SK-N-SH treated with all-trans-retinoic acid at 6 μM for 48 hours (cell line): ENCODE measurements around the gene PARD3B.

Experiments
- ATAC-seq: fragments of 200-7000 bp; cut with Tn5 transposase; 3 replicates; pipeline ENCODE4 v1.9.1; 2020; ENCODE audit warnings: mild to moderate bottlenecking, moderate library complexity
- ARNTL ChIP-seq: fragments of 450-650 bp; formaldehyde crosslinking; IDR thresholded peaks from 2 replicates; pipeline ENCODE4 v1.5.0; 2020; ENCODE audit warnings: low read depth, mild to moderate bottlenecking, moderate library complexity, borderline replicate concordance
- BACH2 ChIP-seq: fragments of 250-450 bp; sonication (Bioruptor Pico); IDR thresholded peaks from 2 replicates; pipeline ENCODE4 v1.9.0; 2021; ENCODE audit warnings: mild to moderate bottlenecking, borderline replicate concordance
- CSDC2 ChIP-seq: fragments of 250-450 bp; sonication (Bioruptor Pico); IDR thresholded peaks from 2 replicates; pipeline ENCODE4 v1.5.0; 2020; ENCODE audit warnings: mild to moderate bottlenecking, moderate library complexity
- CSRNP3 ChIP-seq: fragments of 250-450 bp; sonication (Bioruptor Pico); IDR thresholded peaks from 2 replicates; pipeline ENCODE4 v1.5.1; 2021; ENCODE audit warnings: mild to moderate bottlenecking, moderate library complexity
- ESRRG ChIP-seq: fragments of 250-450 bp; sonication (Bioruptor Pico); IDR thresholded peaks from 2 replicates; pipeline ENCODE4 v1.6.1; 2021; ENCODE audit warnings: mild to moderate bottlenecking
- GLIS3 ChIP-seq: fragments of 250-450 bp; sonication (Bioruptor Pico); IDR thresholded peaks from 2 replicates; pipeline ENCODE4 v1.5.0; 2020; ENCODE audit warnings: mild to moderate bottlenecking, moderate library complexity
- ISL1 ChIP-seq: fragments of 250-450 bp; sonication (Bioruptor Pico); IDR thresholded peaks from 2 replicates; pipeline ENCODE4 v2.1.2; 2022; ENCODE audit warnings: mild to moderate bottlenecking, moderate library complexity
- OSR1 ChIP-seq: fragments of 250-450 bp; sonication (Bioruptor Pico); IDR thresholded peaks from 2 replicates; pipeline ENCODE4 v1.8.0; 2022; ENCODE audit warnings: moderate library complexity, mild to moderate bottlenecking, inconsistent platforms
- PATZ1 ChIP-seq: fragments of 250-450 bp; sonication (Bioruptor Pico); IDR thresholded peaks from 2 replicates; pipeline ENCODE4 v1.8.0; 2020; ENCODE audit warnings: mild to moderate bottlenecking, moderate library complexity, borderline replicate concordance
- PPARA ChIP-seq: fragments of 250-450 bp; sonication (Bioruptor Pico); IDR thresholded peaks from 2 replicates; pipeline ENCODE4 v1.5.0; 2020; ENCODE audit warnings: mild to moderate bottlenecking, borderline replicate concordance
- RARB ChIP-seq: fragments of 250-450 bp; sonication (Bioruptor Pico); IDR thresholded peaks from 2 replicates; pipeline ENCODE4 v1.8.0; 2021; ENCODE audit warnings: mild to moderate bottlenecking, moderate library complexity
- SNAI2 ChIP-seq: fragments of 250-450 bp; sonication (Bioruptor Pico); IDR thresholded peaks from 2 replicates; pipeline ENCODE4 v1.5.0; 2020; ENCODE audit warnings: mild to moderate bottlenecking, moderate library complexity
- TCF4 ChIP-seq: fragments of 250-450 bp; sonication (Bioruptor Pico); IDR thresholded peaks from 2 replicates; pipeline ENCODE4 v1.8.0; 2021; ENCODE audit warnings: mild to moderate bottlenecking, moderate library complexity, borderline replicate concordance
- TSHZ2 ChIP-seq: fragments of 250-450 bp; sonication (Bioruptor Pico); IDR thresholded peaks from 2 replicates; pipeline ENCODE4 v1.5.0; 2020; ENCODE audit warnings: mild to moderate bottlenecking, moderate library complexity
- ZC3H10 ChIP-seq: fragments of 250-450 bp; sonication (Bioruptor Pico); IDR thresholded peaks from 2 replicates; pipeline ENCODE4 v1.5.1; 2021; ENCODE audit warnings: mild to moderate bottlenecking, moderate library complexity
- ZFP3 ChIP-seq: fragments of 250-450 bp; sonication (Bioruptor Pico); IDR thresholded peaks from 2 replicates; pipeline ENCODE4 v1.5.0; 2020; ENCODE audit warnings: mild to moderate bottlenecking, moderate library complexity
- ZFP30 ChIP-seq: fragments of 450-650 bp; formaldehyde crosslinking; IDR thresholded peaks from 2 replicates; pipeline ENCODE4 v1.5.0; 2022; ENCODE audit warnings: mild to moderate bottlenecking, moderate library complexity
- ZNF70 ChIP-seq: fragments of 450-650 bp; formaldehyde crosslinking; IDR thresholded peaks from 2 replicates; pipeline ENCODE4 v1.5.0; 2020; ENCODE audit warnings: mild to moderate bottlenecking, moderate library complexity
- ZNF8 ChIP-seq: fragments of 450-650 bp; formaldehyde crosslinking; IDR thresholded peaks from 2 replicates; pipeline ENCODE4 v1.5.0; 2020; ENCODE audit warnings: mild to moderate bottlenecking, moderate library complexity

PARD3B gene

GRCh38 chr2:205609113-205609512 lies 1063.8 kb downstream of the PARD3B start (continued):
- TF ChIP-seq PATZ1 (CRISPR knock-in tag) (no peak), ZFP3 (no peak), TCF4 (CRISPR knock-in tag) (no peak), CSRNP3 (CRISPR knock-in tag) (no peak), RARB (CRISPR knock-in tag) (no peak)

GRCh38 chr2:205610437-205610836 lies 1065.2 kb downstream of the PARD3B start:
- no peak for TF ChIP-seq ZC3H10 (CRISPR knock-in tag)
- no peak for TF ChIP-seq GLIS3 (CRISPR knock-in tag)
- TF ChIP-seq BACH2, result no peak
- no peak for TF ChIP-seq ZNF70 (CRISPR knock-in tag)
- no peak for TF ChIP-seq ISL1
- TF ChIP-seq ZNF8 (CRISPR knock-in tag), result no peak
- no peak for TF ChIP-seq ZFP3
- no peak for TF ChIP-seq PATZ1 (CRISPR knock-in tag)
- no peak for TF ChIP-seq CSDC2 (CRISPR knock-in tag)
- TF ChIP-seq OSR1 (CRISPR knock-in tag), result no peak
- TF ChIP-seq ARNTL (CRISPR knock-in tag), result no peak
- no peak for ATAC-seq

DNA sequence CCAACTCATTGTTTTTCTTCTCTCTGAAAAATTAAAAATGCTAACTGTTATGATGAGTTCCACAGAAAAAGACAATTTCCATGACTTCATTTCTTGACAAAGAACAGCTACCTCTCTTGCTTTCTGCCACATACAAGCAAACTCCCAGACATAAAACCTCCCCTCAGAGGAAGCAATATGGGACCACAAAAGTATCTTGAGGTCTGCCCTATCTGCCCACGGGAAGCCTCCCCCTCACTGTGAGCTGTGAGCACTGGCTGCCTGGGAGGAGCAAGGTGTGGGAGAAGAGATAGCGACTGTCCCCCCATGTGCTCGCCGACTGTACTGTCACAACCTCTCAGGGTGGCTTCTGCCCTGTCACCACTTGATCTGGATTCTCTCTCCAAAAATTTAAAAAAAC lies 1067.4 kb downstream of the PARD3B start:
- peak; percentile 41 for ATAC-seq

GRCh38 chr2:205613970-205614559 lies 1068.8 kb downstream of the PARD3B start:
- ATAC-seq, result no peak; the same call in 2 of the 3 replicates
- no peak for TF ChIP-seq GLIS3 (CRISPR knock-in tag)
- peak; percentile 21; the same call in 1 of the 2 replicates for TF ChIP-seq TCF4 (CRISPR knock-in tag)

More for the DNA sequence above, 1067.4 kb downstream of the PARD3B start:
- TF ChIP-seq SNAI2 (no peak), ZNF8 (CRISPR knock-in tag) (no peak), ARNTL (CRISPR knock-in tag) (no peak), ESRRG (CRISPR knock-in tag) (no peak), ZNF70 (CRISPR knock-in tag) (no peak), PATZ1 (CRISPR knock-in tag) (no peak), OSR1 (CRISPR knock-in tag) (no peak), ZFP3 (no peak), ZC3H10 (CRISPR knock-in tag) (no peak), RARB (CRISPR knock-in tag) (no peak), GLIS3 (CRISPR knock-in tag) (no peak)

DNA sequence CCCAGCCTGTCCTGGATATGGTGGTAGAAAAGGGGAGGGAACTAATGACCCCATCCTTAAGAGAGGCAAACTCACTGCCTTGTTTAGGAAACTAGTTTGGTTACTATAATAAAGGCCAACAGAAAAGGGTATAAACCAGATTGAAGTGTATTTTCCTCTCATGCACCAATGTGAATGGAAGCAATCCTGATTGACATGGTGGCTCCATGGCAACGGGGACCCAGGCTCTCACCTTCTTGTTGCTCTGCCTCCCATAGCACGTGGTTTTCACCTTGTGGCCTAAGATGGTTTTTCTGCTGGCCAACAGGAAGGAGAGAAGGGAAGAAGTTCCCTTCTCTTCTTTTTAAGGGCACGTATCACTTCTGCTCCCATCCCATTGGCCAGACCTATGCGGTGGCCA lies 1069.7 kb downstream of the PARD3B start:
- no peak for ATAC-seq
- TF ChIP-seq BACH2 (no peak), ZFP30 (CRISPR knock-in tag) (no peak), CSRNP3 (CRISPR knock-in tag) (no peak), ZFP3 (no peak), RARB (CRISPR knock-in tag) (no peak), PATZ1 (CRISPR knock-in tag) (no peak), PPARA (CRISPR knock-in tag) (no peak), GLIS3 (CRISPR knock-in tag) (no peak), TSHZ2 (CRISPR knock-in tag) (no peak), SNAI2 (no peak), OSR1 (CRISPR knock-in tag) (no peak)
